Skin of body (tissue), 2 donors: ENCODE data around the gene ADGRG1. TPM values are rescaled to one million over a fixed set of nuclear protein-coding genes. Genes with fewer than 3 reads are reported as not detected.

ENCODE experiments used
- DNase-seq: peaks from one replicate; lab custom pipeline; 2025; lab: John Stamatoyannopoulos, UW
- total RNA-seq: library from RNA; depleted of rRNA; stranded (reverse); fragments of >200 nt; gene quantifications from one replicate; pipeline ENCODE4 v1.2.3, GENCODE V29; 2014

ADGRG1 gene
- total RNA-seq, 1 donor from 2014 or later = 32.0 TPM

- DNase-seq = peak; percentile 40
Measured at GRCh38 chr16:57648581-57649442, 20.4 kb downstream of the ADGRG1 start.

GRCh38 chr16:57649443-57649751 lies 21.0 kb downstream of the ADGRG1 start:
- DNase-seq = no peak

GRCh38 chr16:57649846-57650245 lies 21.4 kb downstream of the ADGRG1 start:
- no peak for DNase-seq

- no peak for DNase-seq
Measured at GRCh38 chr16:57651344-57652333, 23.2 kb downstream of the ADGRG1 start.

- DNase-seq = no peak
Measured at GRCh38 chr16:57652695-57653471, 24.5 kb downstream of the ADGRG1 start.

- no peak for DNase-seq
Measured at GRCh38 chr16:57653936-57654335, 25.5 kb downstream of the ADGRG1 start.

GRCh38 chr16:57656342-57656955 lies 28.0 kb downstream of the ADGRG1 start:
- no peak for DNase-seq

- DNase-seq = no peak
Measured at GRCh38 chr16:57657228-57657627, 28.8 kb downstream of the ADGRG1 start.

- no peak for DNase-seq
Measured at GRCh38 chr16:57658130-57658877, 29.9 kb downstream of the ADGRG1 start.

GRCh38 chr16:57658878-57659674 lies 30.6 kb downstream of the ADGRG1 start:
- DNase-seq = no peak

GRCh38 chr16:57660715-57661463 lies 32.5 kb downstream of the ADGRG1 start:
- no peak for DNase-seq

GRCh38 chr16:57661510-57661909 lies 33.1 kb downstream of the ADGRG1 start:
- no peak for DNase-seq

- DNase-seq = no peak
Measured at GRCh38 chr16:57661936-57662906, 33.8 kb downstream of the ADGRG1 start.

GRCh38 chr16:57663436-57663835 lies 35.0 kb downstream of the ADGRG1 start:
- DNase-seq = no peak

- DNase-seq = no peak
Measured at GRCh38 chr16:57663917-57664661, 35.7 kb downstream of the ADGRG1 start.

- no peak for DNase-seq
Measured at GRCh38 chr16:57664662-57665025, 36.2 kb downstream of the ADGRG1 start.

- no peak for DNase-seq
Measured at GRCh38 chr16:57665541-57665940, 37.1 kb downstream of the ADGRG1 start.
